ENCODE measurements around the gene GOLGA1.

DNA sequence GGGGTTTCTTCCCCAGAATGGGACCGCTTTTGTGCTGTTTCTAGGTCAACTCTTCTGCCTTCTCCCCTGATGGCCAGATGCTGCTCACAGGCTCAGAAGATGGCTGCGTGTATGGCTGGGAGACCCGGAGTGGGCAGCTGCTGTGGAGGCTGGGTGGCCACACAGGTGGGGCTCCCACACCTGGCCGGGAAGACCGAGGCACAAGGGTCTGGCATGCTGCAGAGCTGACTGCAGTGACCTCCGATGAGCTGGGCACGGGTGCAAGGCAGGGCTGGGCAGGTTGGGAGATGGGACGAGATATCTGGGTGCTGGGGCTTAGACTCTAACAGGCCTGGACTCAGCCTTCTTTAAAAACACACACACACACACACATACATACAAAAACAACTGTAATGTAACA is 86.7 kb downstream of the GOLGA1 start:
- no peak for TF ChIP-seq PRDM10 (IDR thresholded peaks at IDR 0.05; ENCODE audit: partially characterized antibody)
- TF ChIP-seq ARID2 (IDR thresholded peaks at IDR 0.05), result no peak
- TF ChIP-seq, protein P1, sequence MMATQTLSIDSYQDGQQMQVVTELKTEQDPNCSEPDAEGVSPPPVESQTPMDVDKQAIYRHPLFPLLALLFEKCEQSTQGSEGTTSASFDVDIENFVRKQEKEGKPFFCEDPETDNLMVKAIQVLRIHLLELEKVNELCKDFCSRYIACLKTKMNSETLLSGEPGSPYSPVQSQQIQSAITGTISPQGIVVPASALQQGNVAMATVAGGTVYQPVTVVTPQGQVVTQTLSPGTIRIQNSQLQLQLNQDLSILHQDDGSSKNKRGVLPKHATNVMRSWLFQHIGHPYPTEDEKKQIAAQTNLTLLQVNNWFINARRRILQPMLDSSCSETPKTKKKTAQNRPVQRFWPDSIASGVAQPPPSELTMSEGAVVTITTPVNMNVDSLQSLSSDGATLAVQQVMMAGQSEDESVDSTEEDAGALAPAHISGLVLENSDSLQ (IDR thresholded peaks at IDR 0.05), result no peak
- TF ChIP-seq FOXP1 (CRISPR knock-in tag; IDR thresholded peaks at IDR 0.05), result no peak
- TF ChIP-seq CTCF (IDR thresholded peaks at IDR 0.05 in 2 of 3, conservative IDR thresholded peaks at IDR 0.05 in 1 of 3; ENCODE audit: insufficient read depth in 2 of 3, low read depth in 1 of 3, low read length in 3 of 3), result no peak
- no peak for TF ChIP-seq YY1 (IDR thresholded peaks at IDR 0.05; ENCODE audit: borderline replicate concordance in 1 of 3, control insufficient read depth in 1 of 3, extremely low read depth in 1 of 3, insufficient read depth in 3 of 3, insufficient read length in 1 of 3, insufficient replicate concordance in 2 of 3, low read depth in 1 of 3, low read length in 2 of 3)
- TF ChIP-seq KAT7 (CRISPR knock-in tag; IDR thresholded peaks at IDR 0.05; ENCODE audit: borderline replicate concordance), result no peak
- no peak for TF ChIP-seq CBFB (CRISPR knock-in tag; IDR thresholded peaks at IDR 0.05)
- no peak for TF ChIP-seq SP1 (CRISPR knock-in tag; IDR thresholded peaks at IDR 0.05)
- TF ChIP-seq ZNF644 (tag; IDR thresholded peaks at IDR 0.05; ENCODE audit: low read depth), result no peak
